Measurements from ENCODE around the gene TMEM158. TPM values are rescaled to one million over a fixed set of nuclear protein-coding genes. Genes with fewer than 3 reads are reported as not detected.

TMEM158 gene
- total and polyA plus RNA-seq, 2 experiments from 2014 or later, result 8.5 to 16.9 TPM

DNA sequence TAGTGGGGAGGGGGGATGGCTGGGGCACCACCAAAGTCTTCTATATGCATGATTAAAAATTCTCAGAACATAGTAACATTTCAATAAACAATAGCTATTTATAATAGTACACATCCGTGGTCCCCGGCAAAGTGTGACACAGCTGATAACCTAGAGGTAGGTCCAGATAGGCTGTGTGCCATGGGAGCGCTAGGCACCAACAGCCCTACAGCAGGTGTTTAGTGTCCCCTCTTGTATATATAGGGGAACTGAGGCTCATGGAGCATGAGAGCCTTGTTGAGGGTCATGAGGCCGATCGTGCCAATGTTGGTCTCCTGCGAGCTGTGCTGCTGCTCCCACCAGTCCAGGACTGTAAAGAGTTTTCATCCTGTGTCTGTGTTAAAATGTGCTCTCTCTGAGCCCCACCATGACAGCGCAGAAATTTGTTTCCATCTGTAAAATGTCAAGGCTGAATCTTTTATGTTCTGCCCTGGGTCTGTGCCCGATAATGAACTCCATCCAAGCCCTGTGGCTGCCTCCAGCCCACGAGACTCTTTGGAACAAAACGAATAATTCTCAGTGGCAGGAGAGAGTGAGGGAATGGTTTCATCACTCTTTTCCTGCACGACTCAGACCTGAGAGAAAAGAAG lies 14.5 kb downstream of the TMEM158 start:
- no peak overlapping the region for H3K4me3 ChIP-seq
- no peaks in the 10 kb centered on the region for H3K27me3 ChIP-seq
- no peaks in the 10 kb centered on the region for H4K20me1 ChIP-seq (ENCODE audit: insufficient read depth, poor library complexity, severe bottlenecking)
- no peaks in the 10 kb centered on the region for H3K79me2 ChIP-seq
- no peak overlapping the region for H3K27ac ChIP-seq
- peak; percentile 30 for DNase-seq (ENCODE audit: low spot score)
- no peaks in the 10 kb centered on the region for H3K9me3 ChIP-seq (ENCODE audit: low read depth)
- no peaks in the 10 kb centered on the region for H3K9me2 ChIP-seq (replicated peaks; ENCODE audit: insufficient read depth)
- H3K4me1 ChIP-seq (ENCODE audit: insufficient read depth), result peaks cover 6% of the 10 kb centered on the region
- WGBS (ENCODE audit: low lambda C conversion rate, missing lambda C conversion rate), result 68% methylated on average over 11 of the region's 11 CpGs
- no peak overlapping the region for H2AFZ ChIP-seq
- H3K36me3 ChIP-seq (replicated peaks; ENCODE audit: insufficient read depth, low read depth), result no peaks in the 10 kb centered on the region
- TF ChIP-seq EZH2 (IDR thresholded peaks at IDR 0.05; ENCODE audit: borderline replicate concordance) (no peak), EZH2phosphoT487 (IDR thresholded peaks at IDR 0.05; ENCODE audit: low read depth, severe bottlenecking, unreplicated experiment) (no peak)
- TF ChIP-seq, protein P1, sequence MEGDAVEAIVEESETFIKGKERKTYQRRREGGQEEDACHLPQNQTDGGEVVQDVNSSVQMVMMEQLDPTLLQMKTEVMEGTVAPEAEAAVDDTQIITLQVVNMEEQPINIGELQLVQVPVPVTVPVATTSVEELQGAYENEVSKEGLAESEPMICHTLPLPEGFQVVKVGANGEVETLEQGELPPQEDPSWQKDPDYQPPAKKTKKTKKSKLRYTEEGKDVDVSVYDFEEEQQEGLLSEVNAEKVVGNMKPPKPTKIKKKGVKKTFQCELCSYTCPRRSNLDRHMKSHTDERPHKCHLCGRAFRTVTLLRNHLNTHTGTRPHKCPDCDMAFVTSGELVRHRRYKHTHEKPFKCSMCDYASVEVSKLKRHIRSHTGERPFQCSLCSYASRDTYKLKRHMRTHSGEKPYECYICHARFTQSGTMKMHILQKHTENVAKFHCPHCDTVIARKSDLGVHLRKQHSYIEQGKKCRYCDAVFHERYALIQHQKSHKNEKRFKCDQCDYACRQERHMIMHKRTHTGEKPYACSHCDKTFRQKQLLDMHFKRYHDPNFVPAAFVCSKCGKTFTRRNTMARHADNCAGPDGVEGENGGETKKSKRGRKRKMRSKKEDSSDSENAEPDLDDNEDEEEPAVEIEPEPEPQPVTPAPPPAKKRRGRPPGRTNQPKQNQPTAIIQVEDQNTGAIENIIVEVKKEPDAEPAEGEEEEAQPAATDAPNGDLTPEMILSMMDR (IDR thresholded peaks at IDR 0.05; ENCODE audit: poor library complexity), result no peak
- H3K4me2 ChIP-seq, result no peak overlapping the region

GRCh38 chr3:45210308-45211041 lies 15.6 kb downstream of the TMEM158 start:
- 20% methylated on average over 14 of the region's 14 CpGs for WGBS (ENCODE audit: low lambda C conversion rate, missing lambda C conversion rate)
- Histone ChIP-seq H3K4me1 (ENCODE audit: insufficient read depth) (peaks cover 6% of the 10 kb centered on the region), H3K9me2 (replicated peaks; ENCODE audit: insufficient read depth) (no peaks in the 10 kb centered on the region), H3K79me2 (no peaks in the 10 kb centered on the region), H2AFZ (no peak overlapping the region), H4K20me1 (ENCODE audit: insufficient read depth, poor library complexity, severe bottlenecking) (no peaks in the 10 kb centered on the region), H3K27me3 (no peaks in the 10 kb centered on the region), H3K4me3 (no peak overlapping the region), H3K36me3 (replicated peaks; ENCODE audit: insufficient read depth, low read depth) (no peaks in the 10 kb centered on the region), H3K4me2 (peak overlapping the region; percentile 51), H3K27ac (no peak overlapping the region), H3K9me3 (ENCODE audit: low read depth) (no peaks in the 10 kb centered on the region)
- no peak for TF ChIP-seq EZH2 (IDR thresholded peaks at IDR 0.05; ENCODE audit: borderline replicate concordance)
- TF ChIP-seq, protein P1 (IDR thresholded peaks at IDR 0.05; ENCODE audit: poor library complexity), result peak; percentile 91
- DNase-seq (ENCODE audit: low spot score), result peak; percentile 91

DNA sequence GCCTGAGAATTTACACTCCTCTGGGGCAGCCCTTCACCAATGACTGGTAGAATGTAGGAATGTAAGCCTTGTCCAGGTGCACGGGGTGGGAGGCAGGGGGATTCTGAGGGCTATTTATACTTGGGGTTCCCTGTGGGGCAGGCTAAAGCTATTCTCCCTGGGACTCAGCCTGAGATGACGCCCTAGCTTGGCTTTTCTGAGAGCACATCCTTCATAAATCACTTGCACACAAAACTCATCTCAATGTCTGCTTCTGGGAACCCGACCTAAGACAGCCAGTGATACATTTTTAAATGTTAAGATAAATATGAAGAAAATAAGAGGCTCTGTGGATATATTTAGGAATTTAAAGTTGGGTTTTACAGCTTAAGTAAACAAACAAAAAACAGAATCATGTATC lies 16.6 kb downstream of the TMEM158 start:
- Histone ChIP-seq H3K9me2 (replicated peaks; ENCODE audit: insufficient read depth) (no peaks in the 10 kb centered on the region), H3K36me3 (replicated peaks; ENCODE audit: insufficient read depth, low read depth) (no peaks in the 10 kb centered on the region), H3K4me1 (ENCODE audit: insufficient read depth) (peaks cover 6% of the 10 kb centered on the region), H3K79me2 (no peaks in the 10 kb centered on the region), H3K9me3 (ENCODE audit: low read depth) (no peaks in the 10 kb centered on the region), H3K27me3 (no peaks in the 10 kb centered on the region), H4K20me1 (ENCODE audit: insufficient read depth, poor library complexity, severe bottlenecking) (no peaks in the 10 kb centered on the region), H3K27ac (no peak overlapping the region), H3K4me3 (no peak overlapping the region), H2AFZ (no peak overlapping the region), H3K4me2 (no peak overlapping the region)
- WGBS (ENCODE audit: low lambda C conversion rate, missing lambda C conversion rate), result 72% methylated on average over 3 of the region's 3 CpGs
- TF ChIP-seq EZH2phosphoT487 (IDR thresholded peaks at IDR 0.05; ENCODE audit: low read depth, severe bottlenecking, unreplicated experiment), result no peak
- TF ChIP-seq, protein P1 (IDR thresholded peaks at IDR 0.05; ENCODE audit: poor library complexity), result no peak
- no peak for TF ChIP-seq EZH2 (IDR thresholded peaks at IDR 0.05; ENCODE audit: borderline replicate concordance)
- DNase-seq (ENCODE audit: low spot score), result no peak
